GM18526 (cell line): ENCODE data around the gene VSTM2B.

ENCODE experiments used
- POLR2A ChIP-seq: IDR thresholded peaks from 3 replicates; pipeline ENCODE4 v1.6.1; 2011; ENCODE audit not compliant: insufficient read length; ENCODE audit errors: extremely low read depth

VSTM2B gene

DNA sequence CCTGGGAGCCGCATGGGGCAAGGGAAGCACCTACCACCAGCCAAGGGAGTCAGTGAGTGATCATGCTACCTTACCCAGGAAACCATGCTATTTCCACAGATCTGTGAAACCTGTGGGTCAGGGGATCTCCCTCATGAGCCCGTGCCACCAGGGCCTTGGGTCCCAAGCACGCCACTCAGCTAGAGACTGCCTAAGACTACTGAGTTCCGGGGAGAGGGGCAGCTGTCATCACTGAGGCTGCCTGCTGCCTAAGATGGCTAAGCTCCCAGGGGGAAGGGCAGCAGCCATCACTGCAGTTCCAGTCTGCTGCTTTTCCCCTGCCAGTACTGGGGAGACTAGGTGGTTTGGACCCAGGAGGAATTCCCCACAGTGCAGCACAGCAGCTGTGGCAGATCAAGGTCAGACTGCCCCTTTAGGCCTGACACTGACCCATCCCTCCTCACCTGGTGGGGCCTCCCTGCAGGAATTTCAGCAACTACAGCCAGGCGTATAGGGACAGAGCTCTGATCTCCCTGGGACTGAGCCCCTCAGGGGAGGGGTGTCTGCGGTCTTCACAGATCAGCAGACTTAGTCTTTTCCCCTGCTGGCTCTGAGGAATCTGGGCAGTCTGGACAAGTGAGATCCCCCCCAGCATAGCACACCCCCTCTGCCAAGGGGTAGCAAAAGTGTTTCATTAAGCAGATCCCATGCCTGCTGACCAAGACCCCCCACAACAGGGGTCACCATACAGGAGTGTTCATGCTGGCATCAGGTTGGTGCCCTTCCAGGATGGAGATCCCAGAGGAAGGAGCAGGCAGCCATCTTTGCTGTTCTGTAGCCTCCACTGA is 26.9 kb downstream of the VSTM2B start:
- TF ChIP-seq POLR2A, result no peak

DNA sequence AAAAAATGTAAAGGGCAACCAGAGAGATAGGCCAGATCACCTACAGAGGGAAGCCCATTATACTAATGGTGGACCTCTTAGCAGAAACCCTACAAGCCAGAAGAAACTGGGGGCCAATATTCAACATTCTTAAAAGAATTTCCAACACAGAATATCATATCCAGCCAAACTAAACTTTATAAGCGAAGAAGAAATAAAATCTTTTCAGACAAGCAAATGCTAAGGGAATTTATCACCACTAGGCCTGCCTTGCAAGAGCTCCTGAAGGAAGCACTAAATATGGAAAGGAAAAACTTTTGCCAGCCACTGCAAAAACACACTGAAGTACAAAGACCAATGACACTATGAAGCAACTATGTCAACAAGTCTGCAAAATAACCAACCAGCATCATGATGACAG is 28.4 kb downstream of the VSTM2B start:
- TF ChIP-seq POLR2A, result no peak

DNA sequence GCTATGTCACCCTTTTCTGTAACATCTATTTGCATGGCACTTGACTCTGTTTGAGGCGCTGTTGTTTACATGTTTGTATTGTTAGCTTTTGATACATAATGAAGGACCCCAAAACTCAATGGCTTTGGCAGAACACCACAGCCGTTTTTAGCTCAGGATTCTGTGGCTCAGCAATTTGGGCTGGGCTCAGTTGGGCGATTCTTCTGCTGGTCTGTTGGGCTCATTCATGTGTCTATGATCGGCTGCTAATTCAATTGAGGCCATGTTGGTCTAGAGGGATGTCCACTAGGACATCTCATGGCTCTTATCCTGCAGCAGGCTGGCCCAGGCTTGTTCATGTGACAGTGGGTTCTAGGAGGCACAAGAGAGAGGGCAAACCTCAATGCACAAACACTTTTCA is 33.9 kb downstream of the VSTM2B start:
- TF ChIP-seq POLR2A, result no peak

DNA sequence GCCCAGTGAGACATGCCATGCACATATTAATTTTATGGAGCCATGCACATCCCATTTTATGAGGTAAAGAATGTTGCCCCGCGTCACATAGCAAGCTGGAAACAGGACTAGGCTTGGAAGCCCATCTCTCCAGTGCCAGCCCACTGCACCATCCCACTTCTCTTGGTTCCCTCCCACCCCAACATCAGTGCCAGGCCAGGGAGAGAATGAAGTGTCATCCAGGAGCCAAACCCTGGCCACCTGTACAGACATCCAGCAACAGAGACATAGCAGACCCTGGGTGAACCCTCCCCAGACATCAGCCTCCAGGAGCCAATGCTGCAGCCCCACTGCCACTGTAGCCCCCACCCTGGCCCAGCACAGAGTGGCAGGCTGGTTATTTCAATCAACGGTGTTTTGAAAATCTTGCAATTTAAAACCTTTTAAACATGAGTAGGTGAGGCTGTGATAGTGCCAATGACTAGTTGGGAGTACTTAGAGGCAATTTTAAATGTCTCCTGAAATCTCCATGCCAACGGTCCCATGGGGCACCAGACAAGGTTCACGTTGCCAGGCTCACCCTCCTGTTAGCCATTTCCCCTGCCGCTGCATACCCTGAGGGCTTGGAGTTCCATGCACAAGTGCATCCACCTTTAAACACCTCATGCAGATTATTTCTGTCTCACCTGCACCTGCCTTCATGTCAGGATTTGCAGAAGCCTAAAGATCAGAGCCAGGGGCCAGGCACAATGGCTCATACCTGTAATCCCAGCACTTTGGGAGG is 34.7 kb downstream of the VSTM2B start:
- TF ChIP-seq POLR2A, result no peak

DNA sequence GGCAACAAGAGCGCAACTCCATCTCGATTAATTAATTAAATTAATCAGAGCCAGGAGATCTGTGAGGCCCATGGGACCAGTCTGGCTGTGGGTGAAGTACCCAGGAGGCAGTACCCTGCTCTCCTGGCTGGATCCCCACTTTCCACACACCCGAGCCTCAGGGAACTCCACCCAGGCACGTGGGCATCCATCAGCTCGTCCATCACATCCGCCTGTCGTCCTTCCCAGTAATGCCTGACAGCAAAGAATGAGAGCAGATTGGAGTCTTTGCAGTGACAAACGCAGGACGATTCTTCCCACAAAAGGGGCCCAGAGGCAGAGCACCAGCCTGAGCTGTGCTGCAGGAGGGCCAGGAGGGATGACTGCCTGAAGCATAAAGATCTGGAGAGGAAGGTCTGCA is 35.8 kb downstream of the VSTM2B start:
- TF ChIP-seq POLR2A, result no peak

DNA sequence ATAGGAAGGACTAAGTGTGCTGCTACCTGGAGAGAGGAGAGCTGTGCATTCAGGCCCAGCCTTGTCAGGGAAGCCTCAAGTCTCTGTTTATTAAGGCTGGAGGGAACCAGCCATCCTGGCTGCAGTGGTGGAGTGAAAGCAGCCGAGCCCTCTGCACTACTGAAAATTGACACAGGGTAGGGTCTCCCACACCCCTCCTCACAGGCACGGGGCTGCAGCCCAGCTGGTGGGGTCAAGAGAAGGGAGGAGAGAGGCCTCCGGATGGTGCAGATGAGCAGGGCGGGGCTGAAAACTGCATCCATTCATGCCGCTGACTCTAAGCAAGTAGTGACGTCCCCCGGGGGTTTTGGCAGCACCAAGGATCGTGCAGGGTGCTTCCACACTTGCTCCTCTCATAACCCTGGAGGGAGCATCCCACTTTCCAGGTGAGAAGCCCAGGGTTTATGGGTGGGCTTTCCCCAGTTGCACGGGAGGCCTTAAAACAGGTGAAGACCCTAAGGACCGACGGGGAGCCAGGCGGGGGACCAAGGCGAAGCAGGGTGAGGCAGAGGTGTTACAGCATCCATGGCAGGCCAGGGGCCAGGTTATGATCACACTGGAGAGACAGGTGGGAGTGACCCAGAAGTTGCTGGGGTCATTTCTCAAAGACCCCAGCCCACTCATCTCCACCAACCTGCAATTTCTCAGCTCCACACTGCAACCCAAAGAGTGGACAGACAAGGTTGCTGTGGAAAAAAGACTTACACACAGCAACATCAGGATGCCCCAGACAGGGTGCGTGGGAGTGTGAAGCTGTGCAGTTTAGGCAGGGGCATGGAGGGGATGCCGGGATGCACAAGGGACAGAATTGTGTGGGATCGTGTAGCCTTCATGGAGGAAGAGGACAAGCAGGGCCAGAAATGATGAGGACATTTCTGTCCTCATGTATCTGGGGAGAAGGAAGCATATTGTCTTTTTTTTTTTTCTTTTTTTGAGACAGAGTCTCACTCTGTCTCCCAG is 36.8 kb downstream of the VSTM2B start:
- TF ChIP-seq POLR2A, result no peak

DNA sequence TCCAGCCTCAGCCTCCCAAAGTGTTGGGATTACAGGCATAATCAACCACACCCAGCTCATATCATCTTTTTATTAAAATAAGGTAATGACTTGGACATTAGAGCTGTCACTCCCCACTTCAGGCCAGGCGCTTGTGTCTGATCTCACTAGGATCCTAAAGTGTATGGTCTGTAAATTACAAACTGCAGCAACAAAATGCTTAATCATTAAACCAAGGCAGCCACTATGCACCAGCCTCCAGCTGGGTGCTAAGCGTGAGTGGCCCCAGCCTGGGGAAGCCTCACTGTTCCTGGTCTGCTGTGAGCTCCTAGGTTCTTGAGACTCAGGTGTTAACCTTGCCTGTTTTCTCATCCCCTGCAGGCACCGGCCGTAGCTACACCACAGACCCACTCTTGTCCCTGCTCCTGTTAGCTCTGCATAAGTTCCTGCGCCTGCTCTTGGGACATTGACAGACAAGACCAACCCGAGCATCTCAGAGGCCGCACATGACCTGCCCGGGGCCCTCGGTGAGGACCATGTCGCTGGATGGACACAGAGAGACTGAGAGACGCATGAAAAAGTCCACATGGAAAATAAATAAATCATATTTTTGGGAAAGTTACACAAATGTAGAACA is 37.8 kb downstream of the VSTM2B start:
- no peak for TF ChIP-seq POLR2A

DNA sequence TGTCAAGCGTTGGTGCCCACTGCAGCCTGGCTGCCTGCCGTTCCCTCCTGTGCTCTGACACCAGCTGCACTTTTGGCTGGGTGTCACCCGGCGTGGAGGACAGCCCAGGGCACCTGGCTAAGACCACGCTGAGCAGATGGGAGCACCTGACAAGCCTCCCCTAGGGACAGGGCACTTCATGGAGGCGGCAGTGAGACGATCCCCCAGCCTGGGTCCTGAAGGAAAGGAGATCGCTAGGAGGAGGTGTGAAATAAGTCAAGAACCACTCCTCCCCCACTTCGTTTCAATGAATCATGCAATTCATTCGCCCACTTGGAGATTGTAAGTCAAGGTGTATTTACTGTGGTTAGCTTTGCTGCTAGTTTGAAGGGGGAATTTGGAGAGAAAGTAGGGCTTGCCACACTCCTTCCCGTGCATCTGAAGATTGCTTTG is 38.8 kb downstream of the VSTM2B start:
- TF ChIP-seq POLR2A, result no peak

DNA sequence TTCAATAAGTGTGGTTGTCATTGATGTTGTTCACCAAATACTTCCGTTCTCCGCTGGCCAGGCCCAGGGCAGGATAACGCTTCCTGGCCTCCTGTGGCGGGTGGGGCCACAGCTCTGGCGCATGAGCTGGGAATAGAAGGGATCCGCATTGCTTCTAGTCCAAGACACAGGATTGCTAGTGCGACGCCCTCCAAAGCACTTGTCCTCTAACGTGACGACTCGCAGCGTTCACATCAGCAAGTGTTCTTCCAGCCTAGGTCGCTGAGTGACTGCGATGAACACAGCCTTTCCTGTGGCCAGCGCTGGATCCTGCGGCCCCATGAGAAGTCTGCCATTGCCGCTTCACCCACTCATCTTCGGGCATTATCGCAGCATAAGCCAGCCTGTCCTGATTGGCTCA is 39.4 kb downstream of the VSTM2B start:
- TF ChIP-seq POLR2A, result no peak

DNA sequence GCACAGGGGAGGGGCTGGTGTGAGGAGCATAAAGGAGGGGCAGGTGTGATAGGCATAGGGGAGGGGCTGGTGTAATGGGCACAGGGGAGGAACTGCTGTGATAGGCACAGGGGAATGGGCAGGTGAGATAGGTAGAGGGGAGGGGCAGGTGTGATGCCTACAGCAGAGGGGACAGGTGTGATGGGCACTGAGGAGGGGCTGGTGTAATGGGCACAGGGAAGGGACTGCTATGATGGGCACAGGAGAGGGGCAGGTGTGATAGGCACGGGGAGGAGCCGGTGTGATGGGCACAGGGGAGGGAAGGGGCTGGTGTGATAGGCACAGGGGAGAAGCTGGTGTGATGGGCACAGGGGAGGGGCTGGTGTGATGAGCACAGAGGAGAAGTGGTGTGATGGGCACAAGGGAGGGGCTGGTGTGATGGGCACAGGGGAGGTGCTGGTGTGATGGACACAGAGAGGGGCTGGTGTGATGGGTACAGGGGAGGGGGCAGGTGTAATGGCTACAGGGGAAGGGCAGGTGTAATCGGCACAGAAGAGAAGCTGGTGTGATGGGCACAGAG is 40.8 kb downstream of the VSTM2B start:
- no peak for TF ChIP-seq POLR2A

DNA sequence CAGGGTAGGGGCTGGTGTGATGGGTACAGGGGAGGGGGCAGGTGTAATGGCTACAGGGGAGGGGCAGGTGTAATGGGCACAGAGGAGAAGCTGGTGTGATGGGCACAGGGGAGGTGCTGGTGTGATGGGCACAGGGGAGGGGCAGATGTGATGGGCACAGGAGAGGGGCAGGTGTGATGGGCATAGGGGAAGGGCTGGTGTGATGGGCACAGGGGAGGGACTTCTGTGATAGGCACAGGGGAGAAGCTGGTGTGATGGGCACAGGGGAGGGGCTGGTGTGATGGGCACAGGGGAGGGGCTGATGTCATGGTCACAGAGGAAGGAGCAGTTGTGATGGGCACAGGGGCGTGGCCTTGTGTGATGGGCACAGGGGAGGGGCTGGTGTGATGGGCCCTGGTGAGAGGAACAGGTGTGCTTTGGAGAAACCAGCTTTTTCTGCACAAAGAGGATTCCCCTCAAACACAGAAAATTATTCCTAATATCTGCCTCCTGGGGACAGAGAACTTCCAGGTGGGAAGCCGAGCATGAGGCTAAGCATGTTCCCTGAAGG is 41.6 kb downstream of the VSTM2B start:
- no peak for TF ChIP-seq POLR2A

DNA sequence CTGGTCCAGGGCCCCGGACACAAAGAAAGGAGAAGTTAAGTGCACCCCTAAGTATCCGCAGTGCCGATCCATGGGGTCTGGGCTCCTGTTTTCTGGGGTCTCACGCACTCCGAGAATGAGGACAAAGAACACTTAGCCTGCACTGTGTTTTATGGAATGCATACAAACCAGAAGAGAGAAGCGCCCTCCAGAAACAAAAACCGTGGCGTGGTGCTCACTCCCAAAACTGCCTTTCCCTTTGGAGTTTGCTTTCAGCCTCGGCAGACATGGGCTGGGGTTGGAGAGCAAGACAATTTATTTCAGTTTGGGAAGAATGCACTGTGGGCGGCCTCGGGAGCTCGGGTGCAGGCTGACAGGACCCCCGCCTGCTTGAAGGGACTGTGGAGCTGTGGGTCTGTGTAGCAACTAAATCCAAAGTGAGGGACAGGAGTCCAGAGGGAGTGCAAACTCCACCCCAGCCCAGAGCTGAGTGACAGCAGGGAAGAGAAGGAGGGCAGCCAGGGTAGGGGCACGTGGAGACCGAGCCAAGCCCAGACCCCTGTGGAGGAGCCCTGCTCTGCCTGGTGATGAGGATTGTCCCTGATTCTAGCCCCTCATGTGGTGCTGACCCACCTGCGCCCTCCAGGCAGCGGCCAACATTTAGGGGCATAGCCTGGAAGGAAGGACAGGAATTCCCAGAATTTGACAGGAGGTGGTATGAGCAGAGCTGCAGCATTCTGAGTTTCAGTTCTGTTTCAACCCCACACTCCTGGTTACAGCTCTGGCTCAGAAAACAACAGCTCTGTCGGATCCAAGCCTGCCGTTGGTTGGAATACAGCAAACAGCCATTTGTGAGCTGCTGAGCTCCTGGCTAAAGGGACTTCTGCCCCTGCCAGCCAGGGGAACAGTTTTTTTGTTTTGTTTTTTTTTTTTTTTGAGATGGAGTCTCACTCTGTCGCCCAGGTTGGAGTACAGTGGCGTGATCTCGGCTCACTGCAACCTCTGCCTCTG is 42.5 kb downstream of the VSTM2B start:
- no peak for TF ChIP-seq POLR2A
